Body of pancreas (tissue), 4 donors: ENCODE measurements around the gene ITPR2. TPM values are rescaled to one million over a fixed set of nuclear protein-coding genes. Genes with fewer than 3 reads are reported as not detected.
"Not testable (repeated sequence)": the region's sequence is repeated elsewhere in the genome, so short reads cannot be mapped to it uniquely, and the experiment has no call there.

Experiments used
- ATAC-seq: fragments of 150-250 bp; one replicate; pipeline ENCODE4 v1.9.1; 2016
- DNase-seq, 4 donors: peaks; one replicate each; pipeline ENCODE4 v3.0.0-alpha.2; 2019
- H3K27ac ChIP-seq, 4 donors: fragments of 200-600 bp; sonication (generic); 1 replicate in 3 of 4; 2 replicates in 1 of 4; pipeline versions ENCODE4 v1.5.1 to v1.6.1; 2016 to 2019; ENCODE audit warnings: mild to moderate bottlenecking in 1 of 4, mixed read lengths in 1 of 4, moderate library complexity in 1 of 4
- H3K27me3 ChIP-seq, 2 donors: fragments of 200-600 bp; sonication (generic); one replicate each; pipeline ENCODE4 v1.6.0; 2016; ENCODE audit warnings: mild to moderate bottlenecking in 1 of 2
- H3K36me3 ChIP-seq, 2 donors: fragments of 200-600 bp; sonication (generic); replicated peaks in 1 of 2; 2 replicates each; pipeline ENCODE4 v1.5.1; 2016; ENCODE audit warnings: low read depth in 2 of 2; ENCODE audit not compliant: insufficient read depth in 1 of 2
- H3K4me1 ChIP-seq: fragments of 200-600 bp; sonication (generic); one replicate; pipeline ENCODE4 v1.6.0; 2016
- H3K4me3 ChIP-seq, 2 donors: fragments of 200-600 bp; sonication (generic); 1 replicate in 1 of 2; 2 replicates in 1 of 2; pipeline ENCODE4 v1.5.1; 2016 to 2019
- H3K9me3 ChIP-seq, 3 donors: fragments of 200-600 bp; sonication (generic); 1 replicate in 2 of 3; 2 replicates in 1 of 3; pipeline ENCODE4 v1.5.1; 2016
- POLR2A ChIP-seq, 3 donors: fragments of 450-650 bp; IDR thresholded peaks; one replicate each; pipeline ENCODE4 v1.6.1; 2016; ENCODE audit warnings: antibody characterized with exemption in 3 of 3, mild to moderate bottlenecking in 2 of 3
- WGBS, 2 donors: methylation state at CpG; one replicate each; pipeline ENCODE4 v1.1.5; 2017; 5-methylcytosine and 5-hydroxymethylcytosine counted together
- intact Hi-C: fragments of 100-400 bp; cut with DNase I; formaldehyde crosslinking; loops from one replicate; pipeline ENCODE4 v1.15.1; 2023
- total RNA-seq, 2 donors: library from RNA; depleted of rRNA; stranded (reverse); fragments of >200 nt; gene quantifications; one replicate each; pipeline ENCODE4 v1.1.0, GENCODE V29; 2016
- TF ChIP-seq, protein P1 (sequence below), 7 experiments: fragments of 450-650 bp in 4 of 7; fragments of 200-600 bp in 3 of 7; sonication (generic) in 3 of 7; IDR thresholded peaks; one replicate each; pipeline ENCODE4 v1.5.1; 2016 to 2019; ENCODE audit warnings: antibody characterized with exemption in 7 of 7

Gene ITPR2
- total RNA-seq, 2 donors from 2014 or later: 37.4 to 92.9 TPM

DNA sequence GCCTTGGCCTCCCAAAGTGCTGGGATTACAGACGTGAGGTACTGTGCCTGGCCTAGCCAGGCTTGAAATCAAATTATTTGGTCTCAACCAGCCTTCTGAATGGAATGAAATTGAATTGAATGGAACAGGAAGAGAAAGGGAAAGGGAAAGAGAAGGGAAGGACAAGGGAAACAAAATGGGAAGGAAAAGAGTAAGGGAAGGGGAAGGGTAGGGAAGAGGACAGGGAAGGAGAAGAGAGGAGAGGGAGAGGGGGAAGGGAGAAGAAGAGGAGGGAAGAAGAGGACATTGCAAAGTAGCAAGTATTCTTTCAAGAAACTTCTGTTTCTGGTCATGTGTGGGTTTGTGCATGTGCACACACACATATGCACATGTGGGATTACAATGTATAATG is 97.8 kb downstream of the ITPR2 start:
- no peak for ATAC-seq
- H3K4me3 ChIP-seq: no peak overlapping the region
- no peak for DNase-seq
- intact Hi-C loops: no loop called here
- no peaks in the 10 kb centered on the region for H3K9me3 ChIP-seq
- TF ChIP-seq, protein P1, sequence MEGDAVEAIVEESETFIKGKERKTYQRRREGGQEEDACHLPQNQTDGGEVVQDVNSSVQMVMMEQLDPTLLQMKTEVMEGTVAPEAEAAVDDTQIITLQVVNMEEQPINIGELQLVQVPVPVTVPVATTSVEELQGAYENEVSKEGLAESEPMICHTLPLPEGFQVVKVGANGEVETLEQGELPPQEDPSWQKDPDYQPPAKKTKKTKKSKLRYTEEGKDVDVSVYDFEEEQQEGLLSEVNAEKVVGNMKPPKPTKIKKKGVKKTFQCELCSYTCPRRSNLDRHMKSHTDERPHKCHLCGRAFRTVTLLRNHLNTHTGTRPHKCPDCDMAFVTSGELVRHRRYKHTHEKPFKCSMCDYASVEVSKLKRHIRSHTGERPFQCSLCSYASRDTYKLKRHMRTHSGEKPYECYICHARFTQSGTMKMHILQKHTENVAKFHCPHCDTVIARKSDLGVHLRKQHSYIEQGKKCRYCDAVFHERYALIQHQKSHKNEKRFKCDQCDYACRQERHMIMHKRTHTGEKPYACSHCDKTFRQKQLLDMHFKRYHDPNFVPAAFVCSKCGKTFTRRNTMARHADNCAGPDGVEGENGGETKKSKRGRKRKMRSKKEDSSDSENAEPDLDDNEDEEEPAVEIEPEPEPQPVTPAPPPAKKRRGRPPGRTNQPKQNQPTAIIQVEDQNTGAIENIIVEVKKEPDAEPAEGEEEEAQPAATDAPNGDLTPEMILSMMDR (IDR thresholded peaks at IDR 0.05): no peak
- no peak for TF ChIP-seq POLR2A (IDR thresholded peaks at IDR 0.05)
- no peak overlapping the region for H3K27ac ChIP-seq
- 69 to 73% methylated on average over 1 of the region's 1 CpG for WGBS, 2 donors
- H3K4me1 ChIP-seq: peaks cover 41% of the 10 kb centered on the region
- H3K36me3 ChIP-seq: no peaks in the 10 kb centered on the region
- no peaks in the 10 kb centered on the region for H3K27me3 ChIP-seq

DNA sequence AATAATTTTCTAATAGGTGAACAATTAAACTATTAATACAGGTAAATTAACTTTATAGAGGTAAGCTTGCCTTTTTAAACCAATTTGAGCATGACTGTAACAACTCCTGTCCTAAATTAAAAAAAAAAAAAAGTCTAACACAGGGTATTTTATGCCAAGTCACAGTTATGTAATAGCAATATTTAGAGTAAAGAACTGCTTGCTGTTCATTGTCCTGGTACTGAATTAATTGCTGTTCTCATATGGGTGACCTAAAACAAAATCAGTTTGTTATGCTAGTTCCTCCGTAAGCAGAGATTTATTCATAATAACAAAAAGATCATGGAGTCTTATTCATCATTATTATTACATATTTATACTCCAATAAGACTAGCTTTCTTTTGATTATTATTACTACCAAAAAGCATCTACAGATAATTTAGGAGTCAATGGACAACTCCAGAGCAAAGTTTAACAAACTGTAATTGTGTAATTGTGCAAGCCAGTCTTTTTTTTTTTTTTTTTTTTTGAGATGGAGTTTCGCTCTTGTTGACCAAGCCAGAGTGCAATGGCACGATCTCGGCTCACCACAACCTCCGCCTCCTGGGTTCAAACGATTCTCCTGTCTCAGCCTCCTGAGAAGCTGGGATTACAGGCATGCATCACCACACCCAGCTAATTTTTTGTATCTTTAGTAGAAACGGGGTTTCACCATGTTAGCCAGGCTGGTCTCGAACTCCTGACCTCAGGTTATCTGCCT is 98.3 kb downstream of the ITPR2 start:
- no peaks in the 10 kb centered on the region for H3K9me3 ChIP-seq
- 89 to 92% methylated on average over 8 of the region's 8 CpGs for WGBS, 2 donors
- intact Hi-C loops: no loop called here
- peaks cover 41% of the 10 kb centered on the region for H3K4me1 ChIP-seq
- TF ChIP-seq, protein P1 (IDR thresholded peaks at IDR 0.05): no peak
- H3K4me3 ChIP-seq: no peak overlapping the region
- ATAC-seq (no peak), DNase-seq (no peak)
- no peak overlapping the region for H3K27ac ChIP-seq
- H3K27me3 ChIP-seq: no peaks in the 10 kb centered on the region
- no peaks in the 10 kb centered on the region for H3K36me3 ChIP-seq

DNA sequence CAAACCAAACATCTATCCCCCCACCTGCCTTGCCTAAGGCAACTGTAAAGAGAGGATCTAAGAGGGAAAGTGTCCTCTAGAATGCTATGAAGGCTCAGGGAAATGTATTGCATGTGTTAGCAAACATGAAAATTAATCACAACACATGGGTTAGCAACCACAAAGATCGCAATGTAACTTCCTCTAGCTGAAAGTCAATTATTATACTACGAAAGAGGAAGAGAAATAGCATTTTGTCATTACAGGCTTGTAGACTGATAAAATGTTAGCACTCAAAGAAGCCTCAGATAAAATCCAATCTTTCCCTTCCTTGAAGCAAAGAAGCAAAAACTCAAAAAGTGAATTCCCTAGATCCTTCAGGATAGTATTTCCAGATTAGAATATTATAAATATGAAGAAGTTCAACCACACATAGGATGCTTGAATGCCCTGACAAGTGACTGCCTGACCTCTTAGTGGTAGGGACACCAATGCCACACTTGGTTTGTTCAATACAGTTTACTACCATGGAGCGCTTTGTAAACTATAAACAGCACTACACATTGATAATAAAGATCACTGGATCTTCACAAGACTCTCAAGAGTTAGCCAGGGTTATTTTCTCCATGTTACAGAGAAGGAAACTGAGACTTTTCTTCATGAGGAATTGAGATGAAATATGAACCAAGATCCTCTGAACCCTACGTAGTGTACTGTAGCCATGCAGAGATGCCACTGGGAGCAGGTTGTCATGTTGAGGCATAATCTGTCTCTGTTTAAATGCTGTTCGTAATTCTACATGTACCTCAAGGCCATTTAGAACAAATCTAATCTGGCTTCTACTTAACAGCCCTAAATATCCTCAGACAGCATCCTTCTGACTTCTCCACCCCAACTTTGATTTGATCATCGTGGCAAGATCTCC is 100.7 kb downstream of the ITPR2 start:
- WGBS, 2 donors: 65 to 75% methylated on average over 6 of the region's 6 CpGs
- ATAC-seq (peak; percentile 68), DNase-seq (no peak)
- Histone ChIP-seq H3K36me3 (no peaks in the 10 kb centered on the region), H3K4me3 (no peak overlapping the region), H3K4me1 (peaks cover 46% of the 10 kb centered on the region), H3K9me3 (no peaks in the 10 kb centered on the region), H3K27ac (peak overlapping the region; percentile 4 to 72 (median 41)), H3K27me3 (no peaks in the 10 kb centered on the region)
- intact Hi-C loops: no loop called here
- TF ChIP-seq POLR2A (IDR thresholded peaks at IDR 0.05): no peak
- TF ChIP-seq, protein P1 (IDR thresholded peaks at IDR 0.05): no peak

DNA sequence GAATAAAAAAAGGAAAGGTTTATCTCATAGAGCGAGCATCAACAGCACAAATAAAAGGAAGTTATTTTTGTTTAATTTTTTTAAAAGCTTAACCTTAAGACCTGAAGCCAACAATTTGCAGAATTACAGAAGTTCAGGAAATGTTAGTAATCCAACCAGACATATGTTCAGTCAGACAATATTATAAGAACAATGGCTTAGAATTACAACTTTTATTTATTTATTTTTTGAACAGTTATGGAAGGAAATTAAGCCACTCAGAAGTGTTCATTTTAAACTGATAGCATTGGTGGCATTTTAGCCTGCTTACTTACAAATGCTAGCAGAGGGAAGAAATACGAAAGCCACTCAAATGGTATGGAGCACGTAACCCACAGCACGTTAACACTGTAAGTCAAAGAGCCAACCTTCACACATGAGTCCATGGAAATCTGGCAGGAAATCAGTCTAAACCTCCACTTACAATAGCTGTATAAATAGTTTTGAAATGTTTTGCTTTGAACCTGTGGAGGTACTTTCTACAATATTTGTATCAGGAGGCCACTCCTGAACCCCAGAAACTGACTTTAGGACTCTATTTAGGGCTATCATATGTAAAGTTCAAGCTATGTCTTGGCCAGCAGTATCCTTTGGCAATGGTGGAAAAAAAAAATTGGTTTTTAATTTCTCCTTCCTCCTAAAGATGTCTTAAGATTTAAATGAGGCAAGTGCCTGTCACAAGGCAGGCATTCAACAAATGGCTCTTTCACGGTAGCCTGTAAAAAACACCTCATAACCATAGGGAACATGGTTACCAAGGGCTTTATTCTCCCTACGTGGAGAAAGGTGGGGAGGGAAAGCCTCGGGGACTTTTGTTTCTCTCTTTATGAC is 102.3 kb downstream of the ITPR2 start:
- no peaks in the 10 kb centered on the region for H3K9me3 ChIP-seq
- H3K4me1 ChIP-seq: peaks cover 36% of the 10 kb centered on the region
- H3K36me3 ChIP-seq: no peaks in the 10 kb centered on the region
- intact Hi-C loops: no loop called here
- WGBS, 2 donors: 90 to 91% methylated on average over 7 of the region's 7 CpGs
- DNase-seq: no peak
- H3K27me3 ChIP-seq: no peaks in the 10 kb centered on the region
- H3K4me3 ChIP-seq: no peak overlapping the region
- H3K27ac ChIP-seq: peak overlapping the region in 1 of 4 donors; percentile 72
- TF ChIP-seq, protein P1 (IDR thresholded peaks at IDR 0.05): no peak
- TF ChIP-seq POLR2A (IDR thresholded peaks at IDR 0.05): no peak
- ATAC-seq: no peak

DNA sequence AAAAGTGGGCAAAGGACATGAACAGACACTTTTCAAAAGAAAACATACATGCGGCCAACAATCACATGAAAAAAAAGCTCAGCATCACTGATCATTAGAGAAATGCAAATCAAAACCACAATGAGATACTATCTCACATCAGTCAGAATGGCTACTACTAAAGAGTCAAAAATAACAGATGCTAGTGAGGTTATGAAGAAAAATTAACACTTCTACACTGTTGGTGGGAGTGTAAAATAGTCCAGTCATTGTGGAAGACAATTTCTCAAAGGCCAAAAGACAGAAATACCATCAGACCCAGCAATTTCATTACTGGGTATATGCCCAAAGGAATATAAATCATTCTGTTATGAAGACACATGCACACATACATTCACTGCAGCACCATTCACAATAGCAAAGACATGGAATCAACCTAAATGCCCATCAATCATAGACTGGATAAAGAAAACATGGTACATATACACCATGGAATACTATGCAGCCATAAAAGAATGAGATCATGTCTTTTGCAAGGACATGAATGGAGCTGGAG is 103.8 kb downstream of the ITPR2 start:
- H3K36me3 ChIP-seq, H3K27me3 ChIP-seq, ATAC-seq, H3K9me3 ChIP-seq, H3K4me3 ChIP-seq, H3K27ac ChIP-seq, intact Hi-C loops, DNase-seq: not testable (repeated sequence)
- WGBS, 2 donors: 81 to 94% methylated on average over 1 of the region's 1 CpG
- H3K4me1 ChIP-seq: peaks cover 23% of the 10 kb centered on the region
